HG02759 (cell line): ENCODE measurements around the gene KIF3B.
"Not testable (repeated sequence)": the region's sequence is repeated elsewhere in the genome, so short reads cannot be mapped to it uniquely, and the experiment has no call there.

Source experiments
- ATAC-seq: cut with Tn5 transposase; IDR thresholded peaks from one replicate; pipeline ENCODE4 v1.9.1; 2021; ENCODE audit warnings: mild to moderate bottlenecking, moderate library complexity; ENCODE audit not compliant: unreplicated experiment

The KIF3B gene

DNA sequence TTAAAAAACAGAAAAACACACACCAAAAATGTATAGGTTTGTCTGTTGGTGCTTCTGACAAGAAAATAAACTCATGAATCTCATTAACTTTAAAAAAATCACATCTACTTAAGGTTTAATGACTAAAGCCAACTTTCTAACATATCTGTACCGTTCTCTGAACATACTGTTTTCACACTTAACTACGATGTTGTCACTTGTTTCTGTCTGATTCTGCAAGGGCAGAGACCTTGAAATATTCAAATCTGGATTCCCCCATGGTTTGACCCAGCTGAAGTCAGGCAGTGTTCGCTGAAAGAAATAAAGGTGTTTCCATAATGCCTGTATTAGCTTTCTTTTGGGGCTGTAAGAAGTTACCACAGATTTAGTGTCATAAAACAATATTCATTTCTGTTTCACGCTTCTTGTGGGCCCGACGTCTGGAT, 78.0 kb downstream of the KIF3B start:
- ATAC-seq: peak; percentile 16

DNA sequence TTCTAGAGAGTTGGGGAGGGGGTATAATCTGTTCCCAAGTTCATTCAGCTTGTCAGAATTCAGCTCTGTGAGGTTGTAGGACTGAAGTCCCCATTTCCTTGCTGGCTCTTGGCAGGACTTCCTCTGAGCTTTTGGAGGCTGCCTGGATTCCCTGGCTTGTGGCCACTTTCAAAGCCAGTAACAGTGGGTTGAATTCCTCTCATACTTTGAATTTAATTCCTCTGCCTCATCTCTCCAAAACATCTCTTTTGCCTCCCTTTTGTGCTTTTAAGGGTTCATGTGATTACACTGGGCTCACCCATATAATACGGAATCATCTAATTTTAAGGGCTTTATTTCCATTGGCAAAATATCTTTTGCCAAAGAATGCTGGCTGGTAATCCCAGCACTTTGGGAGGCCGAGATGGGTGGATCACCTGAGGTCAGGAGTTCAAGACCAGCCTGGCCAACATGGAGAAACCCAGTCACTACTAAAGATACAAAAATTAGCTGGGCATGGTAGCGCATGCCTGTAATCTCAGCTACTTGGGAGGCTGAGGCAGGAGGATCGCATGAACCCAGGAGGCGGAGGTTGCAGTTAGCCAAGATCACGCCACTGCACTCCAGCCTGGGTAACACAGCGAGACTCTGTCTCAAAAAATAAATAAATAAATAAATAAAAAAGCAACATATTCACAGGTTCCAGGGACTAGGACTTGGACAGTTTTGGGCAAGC, 78.6 kb downstream of the KIF3B start:
- not testable (repeated sequence) for ATAC-seq

DNA sequence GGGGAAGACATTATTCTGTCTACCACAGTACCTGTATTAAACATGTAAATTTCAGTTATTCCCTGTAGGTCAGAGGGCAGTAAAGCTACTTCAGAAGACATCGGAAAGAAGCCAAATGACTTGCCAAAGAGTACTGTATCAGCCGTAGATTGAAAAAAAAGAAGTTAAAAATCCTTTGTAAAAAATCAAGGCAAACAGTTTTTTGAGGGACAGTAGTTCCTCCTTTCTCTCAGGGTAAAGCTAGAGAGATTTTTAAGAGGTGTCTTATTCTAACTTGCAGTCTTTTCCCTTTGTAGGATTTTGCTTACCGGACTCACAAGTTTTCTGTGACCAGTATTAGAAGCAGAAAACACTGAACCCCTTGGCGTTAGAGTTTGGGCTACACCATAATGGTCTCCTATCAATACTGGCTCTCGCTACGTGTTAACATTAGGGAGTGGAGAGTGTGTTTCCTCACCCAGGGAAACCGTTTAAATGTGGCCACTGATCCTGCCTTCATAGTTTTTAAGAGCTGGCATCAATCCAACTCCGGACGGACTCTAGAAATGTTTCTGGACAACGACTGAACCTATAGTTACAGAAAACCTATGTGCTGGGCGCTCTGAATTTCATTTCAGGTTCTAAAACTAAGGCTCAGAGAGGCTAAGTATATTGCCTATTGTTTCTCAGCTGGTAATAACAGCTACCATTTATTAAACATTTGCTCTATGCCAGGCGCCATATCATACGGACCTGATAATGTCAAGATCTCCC, 79.3 kb downstream of the KIF3B start:
- ATAC-seq: no peak

DNA sequence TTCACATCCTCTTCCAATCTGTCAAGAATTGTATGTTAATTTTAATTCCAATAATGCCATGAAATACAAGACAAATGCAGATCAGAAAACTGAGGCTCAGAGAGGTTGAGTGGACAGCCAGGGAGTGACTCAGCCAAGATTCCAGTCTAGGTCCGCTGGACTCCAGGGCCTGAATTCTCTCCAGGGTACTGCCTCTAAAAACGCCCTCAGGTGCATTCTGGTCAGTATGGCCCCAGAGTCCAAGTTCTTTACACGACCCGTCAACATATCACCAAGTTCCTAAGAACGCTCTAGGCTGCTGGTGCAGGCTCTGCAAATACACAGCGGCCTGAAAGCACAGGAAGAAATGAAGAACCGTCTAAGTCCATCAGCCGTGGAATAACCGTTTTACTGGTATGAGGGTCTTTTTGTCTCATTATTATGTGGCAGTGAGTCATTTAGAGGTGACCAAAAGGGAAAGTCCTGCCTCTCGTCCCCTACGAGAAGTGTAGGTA, 80.0 kb downstream of the KIF3B start:
- ATAC-seq: no peak

DNA sequence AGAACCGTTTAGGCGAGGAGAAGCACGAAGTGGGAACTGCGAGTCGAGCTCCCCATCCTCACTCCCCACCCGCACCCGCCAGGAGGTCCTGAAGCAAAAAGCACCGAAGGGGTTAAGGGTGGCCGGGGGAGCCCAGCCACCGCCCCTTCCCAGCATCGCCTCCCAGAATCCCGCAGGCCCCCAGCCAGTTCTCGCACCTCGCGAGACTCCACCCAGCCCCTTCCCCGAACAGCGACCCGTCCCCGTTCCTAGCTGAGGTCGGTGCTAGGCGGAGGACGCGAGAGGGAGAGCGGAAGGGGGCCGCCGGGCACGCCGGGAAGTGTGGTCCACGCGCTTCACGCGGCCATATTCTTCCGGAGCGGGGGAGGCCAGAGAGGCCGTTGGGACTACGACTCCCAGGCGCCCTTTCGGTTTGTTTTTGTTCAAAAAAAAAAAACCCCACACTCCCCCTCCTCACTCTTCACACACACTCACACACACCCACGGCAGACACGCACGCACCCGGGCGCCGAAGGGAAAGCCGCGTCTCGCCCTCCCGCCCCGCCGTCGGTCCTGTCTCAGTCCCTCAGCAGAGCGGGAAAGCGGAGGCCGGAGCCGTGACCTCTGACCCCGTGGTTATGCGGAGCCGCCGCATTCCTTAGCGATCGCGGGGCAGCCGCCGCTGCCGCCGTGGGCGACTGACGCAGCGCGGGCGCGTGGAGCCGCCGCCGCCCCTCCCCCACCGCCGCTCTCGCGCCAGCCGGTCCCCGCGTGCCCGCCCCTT, 80.6 kb downstream of the KIF3B start, which contains the start of gene ASXL1:
Gene ASXL1 (plus strand): TSS at position 463 of the 763 bp plus-strand sequence. CDS start 445 bp downstream, outside the sequence.
- ATAC-seq: peak; percentile 80

DNA sequence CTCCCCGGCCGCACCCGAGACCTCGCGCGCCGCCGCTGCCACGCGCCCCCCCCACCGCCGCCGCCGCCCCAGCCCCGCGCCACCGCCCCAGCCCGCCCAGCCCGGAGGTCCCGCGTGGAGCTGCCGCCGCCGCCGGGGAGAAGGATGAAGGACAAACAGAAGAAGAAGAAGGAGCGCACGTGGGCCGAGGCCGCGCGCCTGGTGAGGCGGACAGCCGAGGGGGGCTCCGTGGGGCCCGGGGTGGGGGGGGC, 81.1 kb downstream of the KIF3B start:
- no peak for ATAC-seq

GRCh38 chr20:32358883-32359632, 81.6 kb downstream of the KIF3B start:
- peak; percentile 24 for ATAC-seq

GRCh38 chr20:32359633-32360332, 82.3 kb downstream of the KIF3B start:
- no peak for ATAC-seq

- ATAC-seq: no peak
These were observed 82.8 kb downstream of the KIF3B start for GRCh38 chr20:32360333-32360634.

DNA sequence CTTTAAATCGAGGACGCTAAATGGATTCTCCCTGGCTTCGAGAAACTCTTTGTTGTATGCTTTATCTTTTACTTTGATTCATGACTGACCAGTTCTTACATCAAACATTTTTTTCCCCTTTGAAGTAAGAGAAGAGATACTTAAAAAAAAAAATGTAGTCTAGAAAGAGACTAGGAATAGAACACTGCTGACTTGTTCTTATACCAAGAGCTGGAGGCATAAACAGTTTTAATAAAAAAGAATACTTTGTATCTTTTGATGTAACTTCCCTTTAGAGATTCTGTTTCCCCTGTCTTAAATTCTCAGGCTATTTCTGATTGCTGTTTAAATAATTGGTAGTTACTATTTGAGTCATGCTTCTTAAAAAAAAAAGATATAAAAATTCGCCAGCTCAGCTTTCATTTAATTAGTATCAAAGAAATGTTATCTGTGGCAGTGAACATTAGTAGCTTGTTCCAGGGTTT, 85.5 kb downstream of the KIF3B start:
- ATAC-seq: no peak

- ATAC-seq: no peak
These were observed 86.0 kb downstream of the KIF3B start for GRCh38 chr20:32363492-32363891.

GRCh38 chr20:32364554-32365208, 87.2 kb downstream of the KIF3B start:
- no peak for ATAC-seq

DNA sequence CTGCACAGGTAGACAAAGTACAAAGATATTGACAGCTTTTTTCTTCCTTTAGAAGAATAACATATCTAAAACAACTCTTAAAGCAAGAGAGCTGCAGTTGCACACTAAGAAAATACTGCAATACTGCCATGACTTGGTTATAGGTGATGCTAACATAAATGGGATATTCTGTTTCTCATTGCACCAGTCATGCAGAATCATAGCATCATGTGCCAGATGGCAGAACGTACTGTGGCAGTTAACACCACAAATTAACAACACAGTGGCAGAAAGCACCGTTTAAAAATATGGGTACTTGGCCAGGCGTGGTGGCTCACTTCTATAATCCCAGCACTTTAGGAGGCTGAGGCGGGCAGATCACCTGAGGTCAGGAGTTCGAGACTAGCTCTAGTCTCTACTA, 88.1 kb downstream of the KIF3B start:
- ATAC-seq: no peak

GRCh38 chr20:32366380-32366779, 88.9 kb downstream of the KIF3B start:
- ATAC-seq: no peak

- ATAC-seq: no peak
These were observed 90.9 kb downstream of the KIF3B start for GRCh38 chr20:32368323-32368722.

- ATAC-seq: peak; percentile 63
These were observed 91.5 kb downstream of the KIF3B start for GRCh38 chr20:32368925-32369324.

- no peak for ATAC-seq
These were observed 93.4 kb downstream of the KIF3B start for GRCh38 chr20:32370897-32371296.

GRCh38 chr20:32378461-32378860, 101.0 kb downstream of the KIF3B start:
- no peak for ATAC-seq

DNA sequence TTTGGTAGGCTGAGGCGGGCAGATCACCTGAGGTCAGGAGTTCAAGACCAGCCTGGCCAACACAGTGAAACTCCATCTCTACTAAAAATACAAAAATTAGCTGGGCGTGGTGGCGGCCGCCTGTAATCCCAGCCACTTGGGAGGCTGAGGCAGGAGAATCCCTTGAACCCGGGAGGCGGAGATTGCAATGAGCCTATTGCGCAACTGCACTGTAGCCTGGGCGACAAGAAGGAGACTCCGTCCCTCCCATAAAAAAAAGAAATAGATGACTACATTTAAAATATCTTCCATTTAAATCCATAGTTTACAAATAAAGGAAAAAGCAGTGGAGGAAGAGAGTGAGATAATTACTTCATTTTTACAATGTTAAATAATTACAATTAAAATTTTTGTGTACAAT, 102.6 kb downstream of the KIF3B start:
- ATAC-seq: not testable (repeated sequence)

- ATAC-seq: no peak
These were observed 103.3 kb downstream of the KIF3B start for GRCh38 chr20:32380745-32381144.
